Mononuclear cell (primary cell): ENCODE measurements around the gene FLT1. TPM values are rescaled to one million over a fixed set of nuclear protein-coding genes. Genes with fewer than 3 reads are reported as not detected.

Experiments
- H3K27me3 ChIP-seq: 2 replicates; pipeline ENCODE4 v1.6.0; 2011; ENCODE audit warnings: low read length, control low read depth; ENCODE audit not compliant: insufficient read depth
- H3K4me1 ChIP-seq: 2 replicates; pipeline ENCODE4 v1.5.1; 2011; ENCODE audit warnings: mild to moderate bottlenecking, low read length, control low read depth; ENCODE audit not compliant: insufficient read depth
- H3K4me3 ChIP-seq: 2 replicates; pipeline ENCODE4 v1.5.1; 2011; ENCODE audit warnings: mild to moderate bottlenecking, low read length, moderate library complexity
- H3K9me3 ChIP-seq: 2 replicates; pipeline ENCODE4 v1.5.1; 2011; ENCODE audit warnings: low read depth, mild to moderate bottlenecking, control low read depth, low read length
- total RNA-seq: library from RNA; depleted of rRNA; stranded (reverse); fragments of >200 nt; gene quantifications from one replicate; pipeline ENCODE4 v1.2.3, GENCODE V29; 2012

FLT1 gene
- total RNA-seq, 1 donor: 1.8 TPM

- Histone ChIP-seq H3K9me3 (no peaks in the 10 kb centered on the region), H3K4me3 (no peak overlapping the region), H3K27me3 (no peaks in the 10 kb centered on the region), H3K4me1 (peaks cover 5% of the 10 kb centered on the region)
Observed at GRCh38 chr13:28267497-28267896, 227.4 kb downstream of the FLT1 start.

DNA sequence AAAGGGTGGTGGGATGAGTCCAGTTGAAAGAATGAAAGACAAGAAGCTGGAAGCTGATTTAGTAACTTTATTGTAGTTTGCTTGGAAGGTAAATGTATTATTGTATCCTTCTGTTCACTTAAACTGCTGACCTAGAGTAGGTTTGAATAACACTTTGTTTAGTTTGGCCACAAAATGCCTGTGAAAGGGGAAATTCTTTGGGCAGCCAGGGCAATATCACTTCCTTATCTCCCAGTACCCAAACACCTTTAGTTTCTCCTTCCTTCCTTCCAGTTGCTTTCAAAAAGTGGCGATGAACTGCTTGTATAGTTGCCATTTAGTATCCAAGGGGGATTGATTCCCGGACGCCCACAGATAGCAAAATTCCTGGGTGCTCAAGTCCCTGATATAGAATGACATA is 236.5 kb downstream of the FLT1 start:
- no peaks in the 10 kb centered on the region for H3K9me3 ChIP-seq
- peaks cover 4% of the 10 kb centered on the region for H3K4me1 ChIP-seq
- no peaks in the 10 kb centered on the region for H3K27me3 ChIP-seq
- H3K4me3 ChIP-seq: no peak overlapping the region

DNA sequence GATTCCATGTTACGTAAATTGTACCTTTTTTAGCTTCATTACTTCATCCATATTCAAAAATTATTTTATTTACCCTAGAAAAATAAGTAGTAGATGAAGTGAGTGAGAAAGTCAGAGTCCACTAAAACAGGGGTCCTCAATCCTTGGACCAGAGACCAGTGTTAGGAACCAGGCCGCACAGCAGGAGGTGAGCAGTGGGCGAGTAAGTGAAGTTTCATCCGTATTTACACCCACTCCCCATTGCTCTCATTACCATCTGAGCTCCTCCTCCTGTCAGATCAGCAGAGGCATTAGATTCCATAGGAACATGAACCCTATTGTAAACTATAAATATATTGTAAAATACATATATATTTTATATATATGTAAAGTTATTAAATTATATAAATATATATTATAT is 237.6 kb downstream of the FLT1 start:
- Histone ChIP-seq H3K4me3 (no peak overlapping the region), H3K4me1 (peaks cover 4% of the 10 kb centered on the region), H3K27me3 (no peaks in the 10 kb centered on the region)

DNA sequence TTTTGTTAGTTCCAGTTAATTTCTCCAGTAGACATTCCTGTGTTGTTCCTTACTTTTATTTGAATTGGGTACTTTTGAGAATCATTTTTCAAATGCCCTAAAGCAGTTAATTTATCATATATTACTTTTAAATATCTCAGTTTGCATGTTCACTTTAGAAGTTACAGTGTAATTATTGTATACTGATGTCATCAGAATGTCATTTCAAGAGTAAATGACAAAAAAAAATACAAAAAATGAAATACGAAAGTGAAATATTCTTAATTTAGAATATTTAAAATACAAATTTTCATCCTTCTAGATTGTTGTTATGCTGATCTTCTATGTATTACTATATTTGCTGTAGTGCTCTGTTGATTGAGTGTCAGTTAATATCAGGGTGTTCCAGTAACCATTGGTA is 242.4 kb downstream of the FLT1 start:
- Histone ChIP-seq H3K4me1 (peaks cover 22% of the 10 kb centered on the region), H3K9me3 (no peaks in the 10 kb centered on the region), H3K4me3 (no peak overlapping the region)

More for the DNA sequence above, 237.6 kb downstream of the FLT1 start:
- H3K9me3 ChIP-seq: no peaks in the 10 kb centered on the region

GRCh38 chr13:28251466-28251865 is 243.5 kb downstream of the FLT1 start:
- Histone ChIP-seq H3K9me3 (no peaks in the 10 kb centered on the region), H3K27me3 (no peaks in the 10 kb centered on the region), H3K4me3 (no peak overlapping the region), H3K4me1 (peaks cover 22% of the 10 kb centered on the region)

More for the DNA sequence above, 242.4 kb downstream of the FLT1 start:
- H3K27me3 ChIP-seq: no peaks in the 10 kb centered on the region

- H3K9me3 ChIP-seq: no peaks in the 10 kb centered on the region
- no peaks in the 10 kb centered on the region for H3K27me3 ChIP-seq
- H3K4me1 ChIP-seq: peaks cover 22% of the 10 kb centered on the region
- no peak overlapping the region for H3K4me3 ChIP-seq
Observed at GRCh38 chr13:28250542-28250941, 244.4 kb downstream of the FLT1 start.

Other genes with a start within 250 kb of the FLT1 start
- 41.2 TPM for gene POMP, start 164.0 kb upstream of the FLT1 start, total RNA-seq
- gene SLC46A3, start 223.8 kb upstream of the FLT1 start, total RNA-seq: 8.1 TPM